ENCODE results near the gene B3GAT1. TPM values are rescaled to one million over a fixed set of nuclear protein-coding genes. Genes with fewer than 3 reads are reported as not detected.
"Not testable (repeated sequence)": the region's sequence is repeated elsewhere in the genome, so short reads cannot be mapped to it uniquely, and the experiment has no call there.

Gene B3GAT1
- polyA plus RNA-seq, 1 donor from 2014 or later: 28.2 TPM

DNA sequence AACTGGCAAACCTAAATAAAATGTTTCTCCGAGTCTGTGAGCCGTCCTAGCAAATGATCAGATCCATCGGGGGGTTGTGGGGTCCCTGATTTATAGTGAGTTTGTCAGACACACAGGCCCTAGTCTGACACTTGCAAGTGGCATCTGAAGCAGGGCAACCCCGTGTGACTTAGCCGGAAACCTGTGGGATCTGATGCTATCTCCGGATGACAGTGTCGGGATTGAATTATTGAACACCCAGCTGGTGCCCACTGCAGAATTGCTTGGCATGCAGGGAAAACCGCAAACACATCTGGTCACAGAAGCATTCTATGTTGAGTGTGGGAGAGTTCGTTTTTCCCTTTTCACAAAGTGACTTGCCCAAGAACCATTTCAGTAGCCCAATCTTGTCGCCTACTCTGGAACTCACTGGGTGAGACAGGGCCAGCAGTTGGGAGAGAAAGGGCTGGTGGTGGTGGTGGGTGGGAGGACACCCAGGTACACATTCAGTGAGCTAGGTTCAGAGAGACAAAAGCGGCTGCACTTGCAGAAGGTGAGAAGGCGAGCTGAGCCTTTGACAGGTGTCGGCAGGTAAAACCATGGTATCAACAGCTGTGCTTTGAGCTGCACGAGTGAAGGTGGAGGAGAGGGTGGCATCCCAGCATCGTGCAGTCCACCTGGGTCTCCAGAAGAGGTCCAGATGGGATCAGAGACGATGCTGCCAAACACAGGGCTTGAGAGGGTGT lies 33.7 kb upstream of the B3GAT1 start:
- H3F3A ChIP-seq (ENCODE audit: insufficient read depth, low read length, poor library complexity, severe bottlenecking): no peaks in the 10 kb centered on the region
- H3K9ac ChIP-seq (ENCODE audit: low read length): no peak overlapping the region
- no peak overlapping the region for H3K27ac ChIP-seq (ENCODE audit: low read length)
- no peaks in the 10 kb centered on the region for H4K20me1 ChIP-seq (ENCODE audit: insufficient read depth)
- TF ChIP-seq POLR2AphosphoS5 (IDR thresholded peaks at IDR 0.05) (no peak), EZH2 (IDR thresholded peaks at IDR 0.05; ENCODE audit: borderline replicate concordance, insufficient read depth, low read length, poor library complexity, severe bottlenecking) (no peak), EP300 (conservative IDR thresholded peaks at IDR 0.05; ENCODE audit: poor library complexity, severe bottlenecking) (no peak), TAF1 (IDR thresholded peaks at IDR 0.05; ENCODE audit: low read depth) (no peak), RAD21 (conservative IDR thresholded peaks at IDR 0.05) (no peak)
- TF ChIP-seq, protein P1, sequence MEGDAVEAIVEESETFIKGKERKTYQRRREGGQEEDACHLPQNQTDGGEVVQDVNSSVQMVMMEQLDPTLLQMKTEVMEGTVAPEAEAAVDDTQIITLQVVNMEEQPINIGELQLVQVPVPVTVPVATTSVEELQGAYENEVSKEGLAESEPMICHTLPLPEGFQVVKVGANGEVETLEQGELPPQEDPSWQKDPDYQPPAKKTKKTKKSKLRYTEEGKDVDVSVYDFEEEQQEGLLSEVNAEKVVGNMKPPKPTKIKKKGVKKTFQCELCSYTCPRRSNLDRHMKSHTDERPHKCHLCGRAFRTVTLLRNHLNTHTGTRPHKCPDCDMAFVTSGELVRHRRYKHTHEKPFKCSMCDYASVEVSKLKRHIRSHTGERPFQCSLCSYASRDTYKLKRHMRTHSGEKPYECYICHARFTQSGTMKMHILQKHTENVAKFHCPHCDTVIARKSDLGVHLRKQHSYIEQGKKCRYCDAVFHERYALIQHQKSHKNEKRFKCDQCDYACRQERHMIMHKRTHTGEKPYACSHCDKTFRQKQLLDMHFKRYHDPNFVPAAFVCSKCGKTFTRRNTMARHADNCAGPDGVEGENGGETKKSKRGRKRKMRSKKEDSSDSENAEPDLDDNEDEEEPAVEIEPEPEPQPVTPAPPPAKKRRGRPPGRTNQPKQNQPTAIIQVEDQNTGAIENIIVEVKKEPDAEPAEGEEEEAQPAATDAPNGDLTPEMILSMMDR (IDR thresholded peaks at IDR 0.05; ENCODE audit: poor library complexity, severe bottlenecking): no peak
- H3K79me2 ChIP-seq (replicated peaks; ENCODE audit: insufficient read depth, low read length): no peaks in the 10 kb centered on the region
- H3K9me3 ChIP-seq (ENCODE audit: low read length): no peaks in the 10 kb centered on the region
- no peak overlapping the region for H3K4me3 ChIP-seq (ENCODE audit: low read length)
- no peaks in the 10 kb centered on the region for H3K27me3 ChIP-seq (ENCODE audit: insufficient read depth, low read depth, low read length)
- H3K4me2 ChIP-seq (ENCODE audit: low read length): no peak overlapping the region
- no peaks in the 10 kb centered on the region for H3K36me3 ChIP-seq (ENCODE audit: insufficient read depth, low read length)
- H3K9me2 ChIP-seq (ENCODE audit: insufficient read depth, low read length): no peaks in the 10 kb centered on the region
- H2AFZ ChIP-seq (ENCODE audit: low read depth, low read length): no peak overlapping the region

GRCh38 chr11:134444160-134445108 lies 32.4 kb upstream of the B3GAT1 start:
- not testable (repeated sequence) for H3F3A ChIP-seq (ENCODE audit: insufficient read depth, low read length, poor library complexity, severe bottlenecking); H3K9me2 ChIP-seq (ENCODE audit: insufficient read depth, low read length); H2AFZ ChIP-seq (ENCODE audit: low read depth, low read length); H4K20me1 ChIP-seq (ENCODE audit: insufficient read depth); H3K27ac ChIP-seq (ENCODE audit: low read length); H3K4me2 ChIP-seq (ENCODE audit: low read length); H3K4me3 ChIP-seq (ENCODE audit: low read length); H3K9ac ChIP-seq (ENCODE audit: low read length); H3K36me3 ChIP-seq (ENCODE audit: insufficient read depth, low read length); H3K79me2 ChIP-seq (replicated peaks; ENCODE audit: insufficient read depth, low read length); H3K27me3 ChIP-seq (ENCODE audit: insufficient read depth, low read depth, low read length); H3K9me3 ChIP-seq (ENCODE audit: low read length)

- Histone ChIP-seq H3K9ac (ENCODE audit: low read length) (no peak overlapping the region), H3K27me3 (ENCODE audit: insufficient read depth, low read depth, low read length) (no peaks in the 10 kb centered on the region), H3K27ac (ENCODE audit: low read length) (no peak overlapping the region), H3K4me2 (ENCODE audit: low read length) (no peak overlapping the region), H4K20me1 (ENCODE audit: insufficient read depth) (no peaks in the 10 kb centered on the region), H3K9me2 (ENCODE audit: insufficient read depth, low read length) (no peaks in the 10 kb centered on the region), H2AFZ (ENCODE audit: low read depth, low read length) (no peak overlapping the region), H3K4me3 (ENCODE audit: low read length) (no peak overlapping the region), H3K9me3 (ENCODE audit: low read length) (no peaks in the 10 kb centered on the region), H3F3A (ENCODE audit: insufficient read depth, low read length, poor library complexity, severe bottlenecking) (no peaks in the 10 kb centered on the region), H3K79me2 (replicated peaks; ENCODE audit: insufficient read depth, low read length) (no peaks in the 10 kb centered on the region), H3K36me3 (ENCODE audit: insufficient read depth, low read length) (no peaks in the 10 kb centered on the region)
- TF ChIP-seq EP300 (conservative IDR thresholded peaks at IDR 0.05; ENCODE audit: poor library complexity, severe bottlenecking): no peak
Observed at GRCh38 chr11:134443246-134443645, 31.2 kb upstream of the B3GAT1 start.
